Kidney epithelial cell (primary cell): ENCODE data around the gene SYT2. TPM values are rescaled to one million over a fixed set of nuclear protein-coding genes. Genes with fewer than 3 reads are reported as not detected.

Source experiments
- DNase-seq: peaks from one replicate; pipeline ENCODE4 v3.0.0-alpha.2; 2010; ENCODE audit warnings: low read depth
- H3K27me3 ChIP-seq: 2 replicates; pipeline ENCODE4 v1.6.0; 2011; ENCODE audit warnings: low read length; ENCODE audit not compliant: control insufficient read depth, insufficient read depth
- H3K36me3 ChIP-seq: 2 replicates; pipeline ENCODE4 v1.5.1; 2011; ENCODE audit warnings: low read length; ENCODE audit not compliant: control insufficient read depth, insufficient read depth
- H3K4me3 ChIP-seq: 2 replicates; pipeline ENCODE4 v1.5.1; 2011; ENCODE audit warnings: low read depth, mild to moderate bottlenecking, control low read depth, low read length
- CTCF ChIP-seq: IDR thresholded peaks from 2 replicates; pipeline ENCODE4 v1.5.1; 2011; ENCODE audit warnings: mild to moderate bottlenecking, moderate library complexity, low read length, control low read depth, inconsistent platforms; ENCODE audit not compliant: insufficient read depth, poor library complexity, severe bottlenecking
- total RNA-seq: library from RNA; depleted of rRNA; stranded (reverse); fragments of >200 nt; gene quantifications from 2 replicates; pipeline ENCODE4 v1.2.3, GENCODE V29; 2015

The SYT2 gene
- under 0.01 and 0.04 TPM in 2 replicates for total RNA-seq

DNA sequence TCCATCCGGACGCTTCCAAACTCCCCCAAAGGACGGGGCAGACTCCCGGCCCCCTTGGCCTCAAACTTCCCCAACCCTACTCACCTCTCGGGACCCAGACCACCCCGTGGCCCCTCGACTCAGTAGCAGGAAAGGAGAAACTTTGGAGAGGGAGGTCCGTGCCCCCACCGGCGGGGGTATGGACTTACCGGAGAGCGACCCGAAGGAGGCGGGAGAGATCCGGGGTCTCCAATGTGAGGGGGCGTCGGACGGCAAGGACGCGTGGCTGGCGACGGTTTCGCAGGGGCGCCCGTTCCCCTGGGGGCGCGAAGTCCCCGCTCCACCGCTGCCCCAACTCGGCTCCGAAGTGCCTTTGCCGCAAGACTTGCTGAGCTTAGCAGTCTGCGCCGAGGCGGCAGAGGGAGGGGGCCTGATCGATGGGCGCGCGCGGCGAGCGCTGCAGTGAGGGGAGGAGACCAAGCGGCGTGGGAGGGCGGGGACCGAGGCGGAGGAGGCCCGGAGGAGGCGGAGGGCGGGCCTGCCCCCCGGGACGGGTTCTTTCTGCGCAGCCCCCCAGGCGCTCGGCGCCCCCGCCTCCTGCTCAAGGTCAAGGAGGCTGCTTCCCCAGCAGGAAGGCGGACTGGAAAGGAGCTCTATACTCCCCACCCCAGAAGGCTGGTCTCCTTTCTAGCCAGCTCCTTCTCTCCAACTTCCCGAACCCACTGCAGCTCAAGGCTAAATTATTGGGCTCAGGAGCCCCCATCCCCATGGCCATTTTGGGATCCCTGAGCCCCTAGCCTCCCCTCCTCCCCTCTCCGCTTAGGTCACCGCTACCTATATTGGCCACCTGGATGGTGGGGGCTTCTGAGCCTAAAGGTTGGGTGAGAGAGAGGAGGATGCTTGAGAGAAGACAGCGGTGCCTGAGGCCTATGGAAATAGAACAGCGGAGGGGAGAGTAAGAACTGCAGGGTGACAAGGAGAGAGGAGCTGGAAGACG is at the start of gene SYT2:
SYT2 (minus strand) TSS at position 385 of the 976 bp plus-strand sequence. CDS start 104,682 bp downstream, outside the sequence.
- peaks cover 63% of the 10 kb centered on the region for H3K27me3 ChIP-seq
- H3K36me3 ChIP-seq, result no peaks in the 10 kb centered on the region
- H3K4me3 ChIP-seq, result no peak within 1 kb of the TSS
- DNase-seq, result no peak
- no peak for TF ChIP-seq CTCF

- Histone ChIP-seq H3K4me3 (no peak overlapping the region), H3K36me3 (peaks cover 2% of the 10 kb centered on the region), H3K27me3 (no peaks in the 10 kb centered on the region)
- DNase-seq, result no peak
- TF ChIP-seq CTCF, result no peak
Measured at GRCh38 chr1:202756391-202756790, 46.1 kb upstream of the SYT2 start.

DNA sequence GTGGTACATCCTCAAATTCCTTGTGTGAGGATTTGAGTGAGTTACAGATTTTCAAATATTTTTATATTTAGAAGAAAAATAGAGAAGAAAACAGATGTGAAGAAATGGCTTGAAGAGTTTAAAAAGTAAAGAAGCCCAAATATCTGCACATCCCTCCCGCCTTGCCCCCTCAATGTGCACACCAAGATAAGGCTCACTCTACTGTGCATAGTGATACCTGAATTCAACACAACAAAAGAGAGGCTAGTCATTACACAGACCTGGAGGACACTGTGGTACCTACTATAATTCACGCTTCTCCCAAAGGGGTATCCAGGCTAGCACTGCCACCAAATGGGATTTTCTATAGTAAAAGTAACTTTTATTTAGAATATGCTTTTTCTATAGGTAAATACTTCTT is 44.0 kb upstream of the SYT2 start:
- Histone ChIP-seq H3K36me3 (peaks cover 2% of the 10 kb centered on the region), H3K27me3 (no peaks in the 10 kb centered on the region), H3K4me3 (no peak overlapping the region)
- no peak for DNase-seq
- TF ChIP-seq CTCF, result no peak

DNA sequence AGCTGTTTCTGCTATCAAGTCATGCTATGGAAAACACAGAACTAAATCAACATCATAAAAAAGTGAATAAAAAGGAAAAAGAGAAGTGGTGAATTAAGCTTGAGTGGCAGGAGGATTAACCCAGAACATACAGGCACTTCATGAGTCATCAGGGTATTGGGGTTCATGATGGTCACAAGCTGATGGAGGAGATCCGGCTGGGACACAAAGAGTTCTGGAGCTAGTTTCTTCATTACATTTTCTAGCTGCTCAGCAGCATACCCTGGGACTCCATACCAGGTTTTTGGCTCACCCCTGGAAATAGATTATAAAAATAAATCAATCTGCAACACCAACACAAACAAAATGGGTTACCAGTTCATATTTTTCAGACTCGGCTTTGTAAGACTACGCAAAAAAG is 42.5 kb upstream of the SYT2 start:
- DNase-seq, result no peak
- H3K27me3 ChIP-seq, result no peaks in the 10 kb centered on the region
- no peak for TF ChIP-seq CTCF
- no peak overlapping the region for H3K4me3 ChIP-seq
- H3K36me3 ChIP-seq, result peaks cover 2% of the 10 kb centered on the region

DNA sequence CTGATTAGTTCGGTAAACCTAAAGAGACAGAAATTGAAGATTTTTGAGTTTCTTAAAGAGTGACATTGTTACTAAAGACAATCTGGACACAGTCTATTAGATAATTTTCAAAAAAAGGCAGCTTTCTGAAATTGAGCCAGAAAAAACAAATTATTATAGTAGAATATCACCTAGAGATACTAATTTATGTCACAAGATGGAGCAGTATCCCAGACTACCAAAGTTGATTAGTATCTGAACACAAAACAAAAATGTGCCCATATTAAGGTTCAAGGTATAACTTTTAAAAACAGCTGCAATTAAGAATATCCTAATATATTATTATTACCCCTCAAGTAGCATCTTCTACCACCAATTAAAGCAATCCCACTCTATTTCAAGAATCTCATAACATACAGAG is 40.5 kb upstream of the SYT2 start:
- no peak for TF ChIP-seq CTCF
- H3K4me3 ChIP-seq, result no peak overlapping the region
- no peak for DNase-seq
- H3K27me3 ChIP-seq, result no peaks in the 10 kb centered on the region
- peaks cover 3% of the 10 kb centered on the region for H3K36me3 ChIP-seq

GRCh38 chr1:202750024-202750423 is 39.8 kb upstream of the SYT2 start:
- H3K4me3 ChIP-seq, result no peak overlapping the region
- H3K27me3 ChIP-seq, result no peaks in the 10 kb centered on the region
- peaks cover 2% of the 10 kb centered on the region for H3K36me3 ChIP-seq
- DNase-seq, result no peak
- no peak for TF ChIP-seq CTCF
